ENCODE results near the gene ZNF385B.
"Not testable (repeated sequence)": the region's sequence is repeated elsewhere in the genome, so short reads cannot be mapped to it uniquely, and the experiment has no call there.

ZNF385B gene

GRCh38 chr2:179787601-179788000 lies 73.8 kb downstream of the ZNF385B start:
- H3K4me2 ChIP-seq (ENCODE audit: low read length) = no peak overlapping the region
- no peaks in the 10 kb centered on the region for H3K79me2 ChIP-seq (ENCODE audit: control insufficient read depth, insufficient read depth, low read length, poor library complexity)
- no peak overlapping the region for H3K4me3 ChIP-seq (ENCODE audit: low read depth, low read length)
- no peak overlapping the region for H3K14ac ChIP-seq (ENCODE audit: low read length)
- H2BK12ac ChIP-seq (ENCODE audit: low read length) = no peak overlapping the region
- no peaks in the 10 kb centered on the region for H3K4me1 ChIP-seq (ENCODE audit: control insufficient read depth in 1 of 2, insufficient read depth in 2 of 2, low read length in 2 of 2)
- no peaks in the 10 kb centered on the region for H3K9me3 ChIP-seq (ENCODE audit: insufficient read depth, low read depth, low read length)
- DNase-seq = peak; percentile 59 to 80
- H3K4ac ChIP-seq (ENCODE audit: low read depth, low read length) = no peak overlapping the region
- H4K8ac ChIP-seq (ENCODE audit: low read depth, low read length) = no peak overlapping the region
- no peak overlapping the region for H4K12ac ChIP-seq (ENCODE audit: low read depth, low read length)
- H2BK5ac ChIP-seq (ENCODE audit: low read depth, low read length, poor library complexity) = no peak overlapping the region
- H2AFZ ChIP-seq (ENCODE audit: insufficient read depth, low read length, poor library complexity) = no peak overlapping the region
- no peaks in the 10 kb centered on the region for H3K36me3 ChIP-seq (ENCODE audit: control insufficient read depth in 1 of 2, insufficient read depth in 2 of 2, low read length in 2 of 2)
- H3K79me1 ChIP-seq (ENCODE audit: low read length) = no peaks in the 10 kb centered on the region
- no peak overlapping the region for H2BK120ac ChIP-seq (ENCODE audit: insufficient read depth, low read length, poor library complexity)
- no peak overlapping the region for H2AK5ac ChIP-seq (ENCODE audit: low read length)
- H3K23ac ChIP-seq (ENCODE audit: low read length) = no peak overlapping the region
- no peak overlapping the region for H3K18ac ChIP-seq (ENCODE audit: low read length)
- H3K27me3 ChIP-seq (ENCODE audit: insufficient read depth, low read length) = no peaks in the 10 kb centered on the region
- no CpG with 5 or more reads among the region's 2 CpGs for WGBS (ENCODE audit: extremely low coverage, insufficient coverage, insufficient read length)
- no peak overlapping the region for H3K27ac ChIP-seq (ENCODE audit: low read depth, low read length)
- no peak overlapping the region for H4K91ac ChIP-seq (ENCODE audit: low read depth, low read length)
- H3K9ac ChIP-seq (ENCODE audit: low read length) = no peak overlapping the region

GRCh38 chr2:179785902-179786301 lies 75.5 kb downstream of the ZNF385B start:
- H3K14ac ChIP-seq (ENCODE audit: low read length) = no peak overlapping the region
- H4K91ac ChIP-seq (ENCODE audit: low read depth, low read length) = no peak overlapping the region
- no peaks in the 10 kb centered on the region for H3K79me2 ChIP-seq (ENCODE audit: control insufficient read depth, insufficient read depth, low read length, poor library complexity)
- H3K4me3 ChIP-seq (ENCODE audit: low read depth, low read length) = no peak overlapping the region
- no peaks in the 10 kb centered on the region for H3K36me3 ChIP-seq (ENCODE audit: control insufficient read depth in 1 of 2, insufficient read depth in 2 of 2, low read length in 2 of 2)
- H2BK120ac ChIP-seq (ENCODE audit: insufficient read depth, low read length, poor library complexity) = no peak overlapping the region
- WGBS (ENCODE audit: extremely low coverage, insufficient coverage, insufficient read length) = no CpG with 5 or more reads among the region's 1 CpG
- H3K23ac ChIP-seq (ENCODE audit: low read length) = no peak overlapping the region
- DNase-seq = no peak
- no peak overlapping the region for H2BK5ac ChIP-seq (ENCODE audit: low read depth, low read length, poor library complexity)
- H2BK12ac ChIP-seq (ENCODE audit: low read length) = no peak overlapping the region
- H2AK5ac ChIP-seq (ENCODE audit: low read length) = no peak overlapping the region
- no peaks in the 10 kb centered on the region for H3K27me3 ChIP-seq (ENCODE audit: insufficient read depth, low read length)
- H3K18ac ChIP-seq (ENCODE audit: low read length) = no peak overlapping the region
- no peak overlapping the region for H3K9ac ChIP-seq (ENCODE audit: low read length)
- no peak overlapping the region for H3K27ac ChIP-seq (ENCODE audit: low read depth, low read length)
- no peak overlapping the region for H3K4me2 ChIP-seq (ENCODE audit: low read length)
- H3K4me1 ChIP-seq (ENCODE audit: control insufficient read depth in 1 of 2, insufficient read depth in 2 of 2, low read length in 2 of 2) = no peaks in the 10 kb centered on the region
- no peaks in the 10 kb centered on the region for H3K9me3 ChIP-seq (ENCODE audit: insufficient read depth, low read depth, low read length)
- no peak overlapping the region for H2AFZ ChIP-seq (ENCODE audit: insufficient read depth, low read length, poor library complexity)
- no peak overlapping the region for H4K8ac ChIP-seq (ENCODE audit: low read depth, low read length)
- no peaks in the 10 kb centered on the region for H3K79me1 ChIP-seq (ENCODE audit: low read length)
- H3K4ac ChIP-seq (ENCODE audit: low read depth, low read length) = no peak overlapping the region
- H4K12ac ChIP-seq (ENCODE audit: low read depth, low read length) = no peak overlapping the region

GRCh38 chr2:179782346-179782745 lies 79.1 kb downstream of the ZNF385B start:
- DNase-seq; H3K23ac ChIP-seq (ENCODE audit: low read length); H3K4me1 ChIP-seq (ENCODE audit: control insufficient read depth in 1 of 2, insufficient read depth in 2 of 2, low read length in 2 of 2); H4K12ac ChIP-seq (ENCODE audit: low read depth, low read length); H3K79me1 ChIP-seq (ENCODE audit: low read length); H3K79me2 ChIP-seq (ENCODE audit: control insufficient read depth, insufficient read depth, low read length, poor library complexity); H2BK5ac ChIP-seq (ENCODE audit: low read depth, low read length, poor library complexity); H3K9ac ChIP-seq (ENCODE audit: low read length); H2BK120ac ChIP-seq (ENCODE audit: insufficient read depth, low read length, poor library complexity); H2BK12ac ChIP-seq (ENCODE audit: low read length); H4K91ac ChIP-seq (ENCODE audit: low read depth, low read length); H2AK5ac ChIP-seq (ENCODE audit: low read length); H3K18ac ChIP-seq (ENCODE audit: low read length); H2AFZ ChIP-seq (ENCODE audit: insufficient read depth, low read length, poor library complexity); H3K4me3 ChIP-seq (ENCODE audit: low read depth, low read length); H3K14ac ChIP-seq (ENCODE audit: low read length); H3K27ac ChIP-seq (ENCODE audit: low read depth, low read length); H3K27me3 ChIP-seq (ENCODE audit: insufficient read depth, low read length); H3K9me3 ChIP-seq (ENCODE audit: insufficient read depth, low read depth, low read length); H3K4ac ChIP-seq (ENCODE audit: low read depth, low read length); H3K36me3 ChIP-seq (ENCODE audit: control insufficient read depth in 1 of 2, insufficient read depth in 2 of 2, low read length in 2 of 2); H3K4me2 ChIP-seq (ENCODE audit: low read length); H4K8ac ChIP-seq (ENCODE audit: low read depth, low read length): not testable (repeated sequence)
- no CpG with 5 or more reads among the region's 2 CpGs for WGBS (ENCODE audit: extremely low coverage, insufficient coverage, insufficient read length)

DNA sequence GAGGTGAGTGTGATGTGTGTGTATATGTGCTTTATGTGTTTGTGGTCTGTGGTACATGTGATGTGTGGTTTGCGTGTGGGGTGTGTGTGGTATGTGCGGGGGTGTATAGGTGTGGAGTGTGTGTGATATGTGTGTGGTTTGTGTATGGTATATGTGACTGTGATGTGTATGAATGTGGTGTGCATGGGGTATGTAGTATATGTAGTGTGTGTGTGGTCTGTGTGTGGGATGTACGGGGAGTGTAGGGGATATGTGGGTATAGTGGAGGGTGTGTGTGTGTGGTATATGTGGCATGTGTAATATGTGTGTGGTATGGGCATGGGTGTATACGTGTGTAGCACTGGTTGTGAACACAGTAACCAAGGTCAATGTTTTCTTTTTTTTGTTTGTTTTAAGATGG lies 87.4 kb downstream of the ZNF385B start:
- Histone ChIP-seq H4K12ac (ENCODE audit: low read depth, low read length) (no peak overlapping the region), H3K27ac (ENCODE audit: low read depth, low read length) (no peak overlapping the region), H2AK5ac (ENCODE audit: low read length) (no peak overlapping the region), H3K79me2 (ENCODE audit: control insufficient read depth, insufficient read depth, low read length, poor library complexity) (no peaks in the 10 kb centered on the region), H4K91ac (ENCODE audit: low read depth, low read length) (no peak overlapping the region), H3K4me1 (ENCODE audit: control insufficient read depth in 1 of 2, insufficient read depth in 2 of 2, low read length in 2 of 2) (no peaks in the 10 kb centered on the region), H4K8ac (ENCODE audit: low read depth, low read length) (no peak overlapping the region), H2AFZ (ENCODE audit: insufficient read depth, low read length, poor library complexity) (no peak overlapping the region), H3K79me1 (ENCODE audit: low read length) (no peaks in the 10 kb centered on the region), H3K4me2 (ENCODE audit: low read length) (no peak overlapping the region), H3K36me3 (ENCODE audit: control insufficient read depth in 1 of 2, insufficient read depth in 2 of 2, low read length in 2 of 2) (no peaks in the 10 kb centered on the region), H2BK120ac (ENCODE audit: insufficient read depth, low read length, poor library complexity) (no peak overlapping the region), H3K9me3 (ENCODE audit: insufficient read depth, low read depth, low read length) (no peaks in the 10 kb centered on the region), H2BK5ac (ENCODE audit: low read depth, low read length, poor library complexity) (no peak overlapping the region), H3K9ac (ENCODE audit: low read length) (no peak overlapping the region), H2BK12ac (ENCODE audit: low read length) (no peak overlapping the region), H3K18ac (ENCODE audit: low read length) (no peak overlapping the region), H3K14ac (ENCODE audit: low read length) (no peak overlapping the region), H3K4ac (ENCODE audit: low read depth, low read length) (no peak overlapping the region), H3K4me3 (ENCODE audit: low read depth, low read length) (no peak overlapping the region), H3K23ac (ENCODE audit: low read length) (peak overlapping the region; percentile 92), H3K27me3 (ENCODE audit: insufficient read depth, low read length) (no peaks in the 10 kb centered on the region)
- no peak for DNase-seq
- WGBS (ENCODE audit: extremely low coverage, insufficient coverage, insufficient read length) = 100% methylated on average over 3 of the region's 4 CpGs
